GM21447 (cell line): ENCODE measurements around the gene LIME1.

ENCODE experiments used
- ATAC-seq: cut with Tn5 transposase; IDR thresholded peaks from one replicate; pipeline ENCODE4 v1.9.1; 2021; ENCODE audit not compliant: unreplicated experiment

LIME1 gene

GRCh38 chr20:63696628-63697356, 39.7 kb upstream of the LIME1 start, which contains the start of gene TNFRSF6B:
TNFRSF6B (plus strand) TSS chr20:63696652; CDS start chr20:63696768, 116 bp downstream.
- ATAC-seq: no peak

DNA sequence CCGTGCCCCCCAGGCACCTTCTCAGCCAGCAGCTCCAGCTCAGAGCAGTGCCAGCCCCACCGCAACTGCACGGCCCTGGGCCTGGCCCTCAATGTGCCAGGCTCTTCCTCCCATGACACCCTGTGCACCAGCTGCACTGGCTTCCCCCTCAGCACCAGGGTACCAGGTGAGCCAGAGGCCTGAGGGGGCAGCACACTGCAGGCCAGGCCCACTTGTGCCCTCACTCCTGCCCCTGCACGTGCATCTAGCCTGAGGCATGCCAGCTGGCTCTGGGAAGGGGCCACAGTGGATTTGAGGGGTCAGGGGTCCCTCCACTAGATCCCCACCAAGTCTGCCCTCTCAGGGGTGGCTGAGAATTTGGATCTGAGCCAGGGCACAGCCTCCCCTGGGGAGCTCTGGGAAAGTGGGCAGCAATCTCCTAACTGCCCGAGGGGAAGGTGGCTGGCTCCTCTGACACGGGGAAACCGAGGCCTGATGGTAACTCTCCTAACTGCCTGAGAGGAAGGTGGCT, 39.1 kb upstream of the LIME1 start:
- no peak for ATAC-seq

- no peak for ATAC-seq
Measured at GRCh38 chr20:63697868-63698545, 38.5 kb upstream of the LIME1 start.

- no peak for ATAC-seq
Measured at GRCh38 chr20:63698739-63699465, 37.6 kb upstream of the LIME1 start.

DNA sequence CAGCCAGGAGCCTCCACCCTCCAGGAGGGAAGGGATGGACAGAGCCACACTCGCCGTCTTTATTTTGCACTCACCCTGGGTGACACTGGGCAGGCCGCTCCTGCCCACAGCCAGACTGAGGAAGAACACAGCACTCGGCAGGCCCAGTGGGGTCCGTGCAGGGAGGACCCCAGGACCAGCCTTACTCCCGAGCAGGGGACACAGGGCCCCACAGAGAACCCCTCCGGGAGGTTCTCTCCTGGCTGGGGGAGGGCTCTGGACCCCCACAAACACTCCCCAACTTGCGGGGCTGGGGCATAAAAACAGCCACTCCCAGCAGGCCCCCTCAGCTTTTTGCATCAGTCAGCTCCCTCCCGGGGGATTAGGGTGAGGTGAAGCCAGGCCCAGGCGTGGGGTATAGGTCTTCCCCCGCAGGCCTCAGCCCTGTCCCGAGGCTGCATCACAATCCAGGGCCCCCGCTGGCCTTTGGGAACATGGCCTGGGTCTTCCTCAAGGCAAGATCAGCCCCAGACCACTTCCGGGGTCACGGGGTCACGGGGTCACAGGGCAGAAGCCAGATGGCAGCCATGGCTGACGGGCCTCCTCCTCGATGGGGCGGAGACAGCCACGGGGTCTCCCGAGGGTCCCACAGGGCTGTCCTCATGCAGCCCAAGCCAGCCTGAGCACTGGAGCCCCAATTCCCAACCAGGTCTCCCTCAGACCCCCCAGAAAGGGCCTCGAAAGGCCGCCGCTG, 36.8 kb upstream of the LIME1 start:
- ATAC-seq: no peak

GRCh38 chr20:63700199-63701050, 36.0 kb upstream of the LIME1 start:
- no peak for ATAC-seq

- ATAC-seq: no peak
Measured at GRCh38 chr20:63701051-63701328, 35.5 kb upstream of the LIME1 start.

- ATAC-seq: no peak
Measured at GRCh38 chr20:63701329-63702035, 35.0 kb upstream of the LIME1 start.

DNA sequence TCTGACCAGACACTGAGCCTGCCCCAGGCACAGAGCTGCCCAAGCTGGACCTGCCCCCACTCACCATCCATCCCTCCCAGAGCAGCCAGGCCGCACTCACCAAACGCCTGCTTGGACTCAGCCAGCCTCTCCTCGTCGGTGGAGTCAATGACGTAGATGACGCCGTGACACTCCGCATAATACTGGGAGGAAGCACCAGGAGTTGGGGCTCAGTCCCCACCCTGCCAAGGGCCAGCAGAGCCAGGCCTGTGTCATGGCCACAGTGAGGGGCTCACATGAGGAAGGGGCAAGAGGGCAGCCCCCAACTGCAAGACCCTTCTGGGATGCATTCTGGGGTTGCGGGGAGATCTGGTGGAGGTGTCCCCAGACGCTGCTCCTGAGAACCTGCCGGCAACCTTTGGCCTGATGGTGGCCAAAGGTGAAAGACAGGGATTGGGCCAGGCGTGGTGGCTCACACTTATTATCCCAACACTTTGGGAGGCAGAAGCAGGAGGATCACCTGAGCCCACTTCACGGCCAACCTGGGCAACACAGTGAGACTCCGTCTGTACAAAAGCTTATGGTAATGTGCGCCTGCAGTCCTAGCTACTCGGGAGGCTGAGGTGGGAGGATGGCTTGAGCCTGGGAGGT, 34.3 kb upstream of the LIME1 start:
- no peak for ATAC-seq

DNA sequence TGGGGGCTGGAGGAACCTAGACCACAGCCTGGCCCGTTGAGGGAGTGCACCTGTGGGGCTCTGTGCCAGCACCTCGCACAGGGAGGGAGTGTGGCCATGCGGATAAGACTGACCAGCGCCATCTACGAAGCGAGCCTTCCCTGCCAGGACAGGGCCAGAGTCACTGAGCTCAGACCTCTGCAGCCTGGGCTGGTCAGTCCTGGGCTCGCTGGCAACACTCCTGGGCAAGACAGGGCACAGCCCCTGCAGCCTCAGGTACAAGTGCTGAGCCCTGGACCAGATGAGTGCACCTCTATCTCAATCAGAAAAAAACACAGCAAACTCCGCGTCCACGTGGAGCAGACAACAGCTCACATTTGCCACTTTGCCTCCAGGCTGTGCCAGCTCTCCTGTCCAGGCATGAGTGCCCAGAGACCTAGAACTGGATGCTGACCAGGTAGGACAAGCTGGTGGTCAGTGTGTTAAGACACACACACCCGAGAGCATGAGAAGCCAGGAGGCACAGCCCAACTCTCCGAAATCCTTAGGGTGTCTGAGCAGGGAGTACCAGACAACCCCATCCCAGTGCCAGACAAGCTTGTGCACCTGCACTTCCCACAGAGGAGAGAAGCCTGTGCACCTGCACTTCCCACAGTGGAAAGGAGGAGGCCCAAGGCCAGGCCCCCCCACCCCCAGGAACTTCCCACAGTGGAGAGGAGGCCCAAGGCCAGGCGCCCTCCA, 33.6 kb upstream of the LIME1 start:
- no peak for ATAC-seq

GRCh38 chr20:63703471-63703975, 32.9 kb upstream of the LIME1 start:
- ATAC-seq: no peak

GRCh38 chr20:63703976-63704748, 32.3 kb upstream of the LIME1 start:
- ATAC-seq: no peak

GRCh38 chr20:63704749-63705117, 31.7 kb upstream of the LIME1 start:
- ATAC-seq: no peak

DNA sequence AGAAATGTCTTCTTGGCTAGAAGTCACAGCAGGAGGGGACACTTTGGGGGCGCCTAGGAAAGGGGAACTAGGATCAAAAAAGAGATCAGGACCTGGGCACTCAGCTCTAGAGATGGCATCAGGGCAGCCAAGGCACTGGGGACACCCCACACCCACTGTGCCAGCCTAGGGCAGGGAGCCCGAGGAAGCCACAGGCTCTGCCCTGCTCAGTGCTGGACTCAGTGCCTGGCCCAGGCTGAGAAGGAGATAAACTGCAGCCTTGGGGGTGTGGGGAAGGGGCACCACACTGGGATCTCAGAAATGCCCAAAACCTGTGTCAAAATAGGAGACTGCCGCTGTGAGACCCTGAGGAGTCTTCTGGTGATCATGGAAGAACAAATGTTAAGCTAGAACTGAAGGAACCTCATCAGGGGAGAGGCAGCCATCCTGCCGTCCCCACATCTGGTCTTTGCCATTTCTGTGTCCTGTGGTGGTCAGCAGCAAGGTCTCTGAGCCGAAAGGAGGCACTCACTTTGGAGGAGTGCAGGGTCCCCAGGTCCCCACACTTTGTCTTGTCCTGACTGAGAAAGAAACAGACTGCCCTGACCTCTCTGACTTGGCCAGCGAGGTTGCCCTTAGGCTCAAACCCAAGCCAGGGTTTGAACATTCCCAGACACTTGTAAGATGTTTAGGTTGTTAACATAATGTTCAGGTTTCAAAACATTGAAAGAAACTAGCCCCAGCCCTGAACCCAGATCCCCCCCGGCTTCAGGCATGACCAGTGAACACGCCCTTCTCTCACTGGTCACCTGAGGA, 31.0 kb upstream of the LIME1 start:
- ATAC-seq: no peak

- no peak for ATAC-seq
Measured at GRCh38 chr20:63706027-63706695, 30.3 kb upstream of the LIME1 start.

DNA sequence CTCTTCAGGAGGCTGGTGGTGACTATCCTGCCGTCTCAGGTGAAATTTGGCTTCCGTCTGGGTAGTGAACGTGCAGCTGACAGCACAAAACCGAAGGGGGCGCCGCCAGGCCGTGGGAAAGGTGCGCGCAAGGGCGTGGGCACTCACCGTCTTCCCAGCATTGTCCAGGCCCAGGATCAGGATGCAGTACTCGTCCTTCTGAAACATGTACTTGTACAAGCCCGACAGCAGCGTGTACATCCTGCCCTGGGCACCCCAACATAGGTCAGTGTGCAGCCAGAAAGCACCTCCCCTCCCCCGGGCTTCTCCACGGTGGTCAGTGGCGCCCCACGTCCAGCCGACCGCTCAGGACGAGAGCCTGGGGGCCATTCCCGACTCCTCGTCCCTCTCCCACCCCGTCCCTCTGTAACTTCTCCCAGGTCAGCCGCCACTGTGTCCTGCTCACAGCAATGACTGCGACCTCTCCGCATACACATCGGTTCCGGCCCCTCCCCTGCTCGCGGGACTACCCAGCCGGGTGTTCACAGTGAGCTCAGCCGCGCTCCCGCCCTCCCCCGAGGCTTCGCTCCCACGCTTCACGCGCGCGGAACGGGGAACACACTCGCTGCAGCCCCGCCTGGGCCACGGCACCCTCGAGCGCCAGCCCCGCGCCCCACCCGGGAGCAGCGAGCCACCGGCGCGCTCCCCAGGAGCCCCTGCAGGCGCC, 29.5 kb upstream of the LIME1 start:
- peak; percentile 34 for ATAC-seq
